Fibroblast of mammary gland (primary cell): ENCODE results near the gene ESPN.
A peak's percentile ranks its signal among the peaks of the same experiment; 100 is the strongest.
"Not testable (repeated sequence)": the region's sequence is repeated elsewhere in the genome, so short reads cannot be mapped to it uniquely, and the experiment has no call there.

Experiments used
- DNase-seq: peaks from one replicate; pipeline ENCODE4 v3.0.0-alpha.2; 2010; ENCODE audit warnings: low read depth
- H3K4me3 ChIP-seq: 2 replicates; pipeline ENCODE4 v1.5.1; 2011; ENCODE audit warnings: low read depth, mild to moderate bottlenecking, low read length, moderate library complexity; ENCODE audit not compliant: control insufficient read depth
- TF ChIP-seq, protein P1 (sequence below): conservative IDR thresholded peaks from 2 replicates; pipeline ENCODE4 v1.5.1; 2011; ENCODE audit warnings: low read depth, low read length, inconsistent platforms; ENCODE audit not compliant: control insufficient read depth, insufficient read depth

The ESPN gene

DNA sequence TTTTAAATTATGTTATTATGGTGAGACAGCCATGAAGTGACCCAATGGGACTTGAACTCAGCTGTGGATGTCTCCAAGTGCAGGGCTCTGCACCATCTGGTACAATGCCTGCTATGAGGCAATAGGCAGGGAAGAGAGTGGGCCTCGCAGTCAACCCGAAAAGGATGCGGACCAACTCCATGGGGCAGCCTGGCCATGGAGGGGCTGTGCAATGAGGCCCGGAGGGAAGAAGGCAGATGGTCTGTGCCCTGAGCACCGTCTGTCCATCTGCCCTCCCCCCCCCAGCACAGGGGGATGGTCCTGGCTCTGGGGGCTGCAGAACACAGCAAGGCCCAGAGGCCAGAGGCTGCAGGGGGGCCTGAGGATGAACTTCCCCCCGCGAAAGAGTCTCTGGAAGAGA, 17.0 kb downstream of the ESPN start:
- DNase-seq, result no peak
- TF ChIP-seq, protein P1, sequence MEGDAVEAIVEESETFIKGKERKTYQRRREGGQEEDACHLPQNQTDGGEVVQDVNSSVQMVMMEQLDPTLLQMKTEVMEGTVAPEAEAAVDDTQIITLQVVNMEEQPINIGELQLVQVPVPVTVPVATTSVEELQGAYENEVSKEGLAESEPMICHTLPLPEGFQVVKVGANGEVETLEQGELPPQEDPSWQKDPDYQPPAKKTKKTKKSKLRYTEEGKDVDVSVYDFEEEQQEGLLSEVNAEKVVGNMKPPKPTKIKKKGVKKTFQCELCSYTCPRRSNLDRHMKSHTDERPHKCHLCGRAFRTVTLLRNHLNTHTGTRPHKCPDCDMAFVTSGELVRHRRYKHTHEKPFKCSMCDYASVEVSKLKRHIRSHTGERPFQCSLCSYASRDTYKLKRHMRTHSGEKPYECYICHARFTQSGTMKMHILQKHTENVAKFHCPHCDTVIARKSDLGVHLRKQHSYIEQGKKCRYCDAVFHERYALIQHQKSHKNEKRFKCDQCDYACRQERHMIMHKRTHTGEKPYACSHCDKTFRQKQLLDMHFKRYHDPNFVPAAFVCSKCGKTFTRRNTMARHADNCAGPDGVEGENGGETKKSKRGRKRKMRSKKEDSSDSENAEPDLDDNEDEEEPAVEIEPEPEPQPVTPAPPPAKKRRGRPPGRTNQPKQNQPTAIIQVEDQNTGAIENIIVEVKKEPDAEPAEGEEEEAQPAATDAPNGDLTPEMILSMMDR, result no peak

DNA sequence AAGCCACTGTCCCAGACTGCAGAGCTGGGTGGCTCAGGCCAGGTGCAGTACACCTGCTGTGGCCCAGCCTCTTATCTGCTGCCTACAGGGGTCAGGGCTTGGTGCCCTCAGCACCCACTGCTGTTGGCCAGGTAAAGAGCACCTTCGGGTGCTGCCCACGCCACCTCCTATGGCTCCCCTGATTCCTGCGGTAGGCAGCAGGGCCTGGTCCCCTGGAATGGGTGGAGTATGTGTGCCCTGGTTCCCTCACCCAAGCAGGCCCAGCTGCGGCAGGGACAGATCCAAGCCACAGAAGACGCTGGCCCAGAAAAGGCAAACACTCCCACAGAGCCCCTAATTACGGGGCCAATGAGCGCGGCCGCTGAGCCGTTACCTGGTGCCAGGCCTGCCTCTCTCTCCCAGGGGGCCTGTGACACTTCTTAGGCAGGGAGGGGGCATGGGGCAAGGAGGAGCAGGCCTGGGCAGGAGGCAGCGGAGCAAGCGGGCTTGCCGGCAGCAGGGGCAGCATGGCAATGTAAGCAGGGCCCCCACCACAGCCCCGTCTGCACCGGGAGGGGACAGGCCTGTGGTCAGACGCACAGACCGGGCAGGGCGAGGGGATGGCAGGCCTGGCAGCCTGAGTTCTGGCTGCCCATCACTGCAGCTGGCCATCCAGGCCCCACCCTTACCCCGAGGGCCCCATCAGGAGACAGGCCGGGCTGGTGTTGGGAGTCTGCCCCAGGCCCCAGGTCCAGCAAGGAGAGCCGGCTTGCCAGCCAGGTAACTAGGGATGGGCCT, 19.0 kb downstream of the ESPN start:
- TF ChIP-seq, protein P1, result no peak
- no peak for DNase-seq
- no peak overlapping the region for H3K4me3 ChIP-seq

More for the DNA sequence above, 17.0 kb downstream of the ESPN start:
- no peak overlapping the region for H3K4me3 ChIP-seq

DNA sequence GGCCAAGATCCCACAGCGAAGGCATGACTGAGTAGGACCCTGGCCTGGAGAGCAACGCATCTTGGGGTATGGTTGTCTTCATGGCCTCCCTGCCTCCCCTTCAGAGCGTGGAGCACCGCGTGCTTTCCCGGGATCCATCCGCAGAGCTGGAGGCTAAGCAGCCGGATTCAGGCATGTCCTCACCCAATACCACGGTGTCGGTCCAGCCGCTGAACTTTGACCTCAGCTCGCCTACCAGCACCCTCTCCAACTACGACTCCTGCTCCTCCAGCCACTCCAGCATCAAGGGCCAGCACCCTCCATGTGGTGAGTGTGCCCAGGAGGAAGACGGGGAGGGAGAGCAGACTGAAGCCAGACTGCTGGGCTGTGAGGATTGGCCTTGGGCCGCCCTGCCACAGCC, 19.8 kb downstream of the ESPN start:
- H3K4me3 ChIP-seq, result no peak overlapping the region
- TF ChIP-seq, protein P1, result no peak
- no peak for DNase-seq

DNA sequence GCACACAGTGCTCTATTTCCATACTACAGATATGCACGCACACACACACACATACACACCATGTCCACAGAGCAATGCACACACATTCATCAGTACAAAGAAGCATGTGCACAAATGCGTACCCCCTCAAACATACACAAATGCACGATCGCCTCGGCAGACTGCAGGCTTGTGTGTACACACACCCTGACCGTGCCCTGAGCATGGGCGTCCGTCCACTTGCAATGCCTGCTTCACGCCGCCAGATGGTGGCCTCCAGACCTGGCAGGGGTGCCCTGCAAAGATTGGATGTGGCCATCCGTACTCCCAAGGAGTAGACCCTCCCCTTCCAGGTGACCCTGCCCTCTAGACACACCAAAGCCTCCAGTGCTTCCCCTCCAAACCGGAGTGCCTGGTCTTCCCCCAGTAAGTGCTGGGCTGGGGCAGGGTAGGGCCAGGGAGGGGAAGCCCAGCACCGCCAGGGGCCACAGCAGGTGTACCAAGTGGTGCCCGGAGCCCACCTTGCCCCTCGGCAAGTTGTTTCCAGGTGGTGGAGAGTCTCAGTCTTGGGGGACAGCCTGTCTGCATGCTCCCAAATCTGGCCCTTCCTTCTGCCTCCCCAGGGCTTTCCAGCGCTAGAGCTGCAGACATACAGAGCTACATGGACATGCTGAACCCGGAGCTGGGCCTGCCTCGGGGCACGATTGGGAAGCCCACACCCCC, 20.6 kb downstream of the ESPN start:
- no peak overlapping the region for H3K4me3 ChIP-seq
- TF ChIP-seq, protein P1, result peak; percentile 41
- DNase-seq, result peak; percentile 26

DNA sequence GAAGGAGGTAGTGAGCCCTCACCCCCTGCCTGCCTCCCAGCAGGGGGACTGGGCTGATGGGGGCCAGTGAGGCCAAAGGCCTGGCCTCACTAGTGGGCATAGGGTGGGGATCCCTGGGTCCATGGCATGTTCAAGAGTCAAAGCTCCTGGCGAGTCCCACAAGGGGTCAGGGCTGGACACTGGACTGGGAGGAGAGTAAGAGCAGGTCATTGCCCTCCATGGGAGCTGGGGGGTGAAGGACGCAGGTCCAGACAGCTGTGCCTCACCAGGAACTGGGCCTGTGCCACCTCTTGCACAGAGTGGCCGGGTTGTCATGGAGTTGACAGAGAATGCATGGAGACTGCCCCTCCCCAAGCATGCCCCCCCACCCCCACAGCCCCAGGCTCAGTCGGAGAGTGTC, 21.4 kb downstream of the ESPN start:
- not testable (repeated sequence) for DNase-seq, H3K4me3 ChIP-seq

DNA sequence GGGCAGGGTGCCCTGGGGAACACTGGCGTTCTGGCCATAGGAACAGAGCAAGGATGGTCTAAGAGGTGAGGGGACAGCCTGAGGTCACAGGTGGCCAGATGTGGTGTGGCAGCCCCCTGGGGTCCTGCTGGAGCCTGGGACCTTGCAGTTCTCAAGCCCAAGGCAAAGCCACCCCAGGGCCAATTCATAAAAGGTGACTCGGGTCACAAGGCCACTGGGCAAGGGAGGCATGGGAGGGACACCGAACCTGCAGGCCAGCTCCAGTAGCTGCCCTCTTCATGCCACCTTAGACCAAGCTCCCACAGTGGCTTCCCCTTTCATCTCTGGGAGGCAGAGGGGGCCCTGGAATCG, 22.1 kb downstream of the ESPN start:
- H3K4me3 ChIP-seq, result no peak overlapping the region
- TF ChIP-seq, protein P1, result no peak
- DNase-seq, result no peak

DNA sequence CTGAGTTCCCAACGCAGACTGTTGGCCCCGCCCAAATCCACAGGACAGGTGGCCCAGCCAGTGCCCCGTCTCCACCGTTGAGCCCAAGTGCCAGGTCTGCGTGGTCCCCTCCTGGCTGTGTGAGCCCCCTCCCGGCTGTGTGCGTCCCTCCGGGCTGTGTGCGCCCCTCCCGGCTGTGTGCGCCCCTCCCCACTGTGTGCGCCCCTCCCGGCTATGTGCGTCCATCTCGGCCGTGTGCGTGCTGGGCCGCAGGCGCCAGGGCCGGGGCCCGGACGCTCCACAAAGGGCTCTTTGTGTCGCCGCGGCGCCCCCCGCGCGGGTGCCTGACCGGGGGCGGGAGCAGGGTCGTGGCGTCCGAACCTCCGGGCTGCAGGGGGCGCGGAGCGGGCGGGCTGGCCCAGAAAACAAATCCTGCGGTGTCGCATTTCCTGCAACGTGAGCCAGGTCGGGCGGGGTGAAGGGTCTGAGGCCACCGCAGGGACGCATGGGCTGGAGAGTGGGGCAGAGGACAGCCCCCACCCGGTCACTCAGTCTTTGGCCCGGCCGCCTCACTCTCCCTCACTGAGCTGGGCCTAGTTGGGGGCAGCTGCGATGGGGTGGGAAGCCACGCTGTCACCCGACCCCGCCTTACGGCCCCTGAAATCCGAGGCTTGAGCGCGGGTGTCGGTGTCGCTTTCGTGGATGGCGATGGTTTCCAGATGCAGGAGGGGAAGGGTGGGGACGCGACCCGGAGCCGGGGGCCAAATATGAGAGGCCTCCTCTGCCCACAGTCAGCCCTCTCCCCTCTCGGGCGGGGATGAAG, 22.6 kb downstream of the ESPN start:
- no peak overlapping the region for H3K4me3 ChIP-seq
- TF ChIP-seq, protein P1, result no peak
- no peak for DNase-seq
